Loucy (cell line): ENCODE measurements around the gene WDR33.

Source experiments
- H2AFZ ChIP-seq: fragments of 200-600 bp; sonication (generic); 2 replicates; pipeline ENCODE4 v1.6.0; 2016; ENCODE audit warnings: antibody characterized with exemption, mild to moderate bottlenecking, low read length, moderate library complexity
- H3F3A ChIP-seq: fragments of 200-600 bp; 2 replicates; pipeline ENCODE4 v1.6.0; 2016; ENCODE audit warnings: antibody characterized with exemption, low read depth, mild to moderate bottlenecking
- H3K27me3 ChIP-seq: fragments of 200-600 bp; sonication (generic); 2 replicates; pipeline ENCODE4 v1.6.1; 2014; ENCODE audit warnings: low read length, mild to moderate bottlenecking; ENCODE audit not compliant: insufficient read depth, poor library complexity, severe bottlenecking
- H3K36me3 ChIP-seq: fragments of 200-600 bp; sonication (generic); 2 replicates; pipeline ENCODE4 v1.6.1; 2016; ENCODE audit warnings: low read length; ENCODE audit not compliant: insufficient read depth
- H3K4me1 ChIP-seq: fragments of 200-600 bp; sonication (generic); 2 replicates; pipeline ENCODE4 v1.5.1; 2014; ENCODE audit warnings: low read length, mild to moderate bottlenecking; ENCODE audit not compliant: insufficient read depth, poor library complexity, severe bottlenecking
- H3K4me2 ChIP-seq: fragments of 200-600 bp; sonication (generic); 2 replicates; pipeline ENCODE4 v1.6.0; 2014; ENCODE audit warnings: antibody characterized with exemption, low read length, low read depth, mild to moderate bottlenecking; ENCODE audit not compliant: poor library complexity, severe bottlenecking
- H3K4me3 ChIP-seq: fragments of 200-600 bp; sonication (generic); 2 replicates; pipeline ENCODE4 v1.5.1; 2014; ENCODE audit warnings: low read length, mild to moderate bottlenecking, mixed read lengths; ENCODE audit not compliant: poor library complexity, severe bottlenecking
- H3K79me2 ChIP-seq: fragments of 200-600 bp; sonication (generic); 2 replicates; pipeline ENCODE4 v1.6.1; 2014; ENCODE audit warnings: low read length; ENCODE audit not compliant: insufficient read depth
- H3K9ac ChIP-seq: fragments of 200-600 bp; sonication (generic); 2 replicates; pipeline ENCODE4 v1.6.0; 2014; ENCODE audit warnings: mild to moderate bottlenecking, low read depth, low read length, moderate library complexity; ENCODE audit not compliant: poor library complexity, severe bottlenecking
- H3K9me2 ChIP-seq: fragments of 200-600 bp; sonication (generic); replicated peaks from 2 replicates; pipeline ENCODE4 v1.6.1; 2016; ENCODE audit warnings: low read depth, low read length, mixed read lengths
- H3K9me3 ChIP-seq: fragments of 200-600 bp; sonication (generic); 2 replicates; pipeline ENCODE4 v1.6.1; 2014; ENCODE audit warnings: mild to moderate bottlenecking, antibody characterized with exemption, low read length, low read depth; ENCODE audit not compliant: insufficient read depth
- H4K20me1 ChIP-seq: fragments of 200-600 bp; sonication (generic); 2 replicates; pipeline ENCODE4 v1.6.0; 2014; ENCODE audit warnings: antibody characterized with exemption, low read length, mild to moderate bottlenecking; ENCODE audit not compliant: insufficient read depth, poor library complexity, severe bottlenecking
- CTCF ChIP-seq: fragments of 200-600 bp; sonication (generic); conservative IDR thresholded peaks from 2 replicates; pipeline ENCODE4 v1.5.1; 2014; ENCODE audit warnings: mild to moderate bottlenecking, antibody characterized with exemption, low read length
- EZH2phosphoT487 ChIP-seq: fragments of 200-600 bp; IDR thresholded peaks from 2 replicates; pipeline ENCODE4 v1.6.1; 2018; ENCODE audit warnings: antibody characterized with exemption, mild to moderate bottlenecking, moderate library complexity, borderline replicate concordance

The WDR33 gene

GRCh38 chr2:127721978-127722355 is 89.0 kb downstream of the WDR33 start:
- H3K4me3 ChIP-seq, result no peak overlapping the region
- no peak overlapping the region for H2AFZ ChIP-seq
- no peaks in the 10 kb centered on the region for H3K79me2 ChIP-seq
- no peaks in the 10 kb centered on the region for H3K27me3 ChIP-seq
- H3F3A ChIP-seq, result no peaks in the 10 kb centered on the region
- TF ChIP-seq CTCF, result no peak
- TF ChIP-seq EZH2phosphoT487, result no peak
- no peaks in the 10 kb centered on the region for H3K9me3 ChIP-seq
- no peak overlapping the region for H3K4me2 ChIP-seq
- no peaks in the 10 kb centered on the region for H3K9me2 ChIP-seq
- H3K4me1 ChIP-seq, result no peaks in the 10 kb centered on the region
- H3K9ac ChIP-seq, result no peak overlapping the region
- H4K20me1 ChIP-seq, result no peaks in the 10 kb centered on the region
- H3K36me3 ChIP-seq, result peaks cover 51% of the 10 kb centered on the region; the same call in 1 of the 2 replicates

GRCh38 chr2:127721311-127721977 is 89.5 kb downstream of the WDR33 start:
- Histone ChIP-seq H3K9me3 (no peaks in the 10 kb centered on the region), H3K9ac (no peak overlapping the region), H3K4me1 (no peaks in the 10 kb centered on the region), H3K36me3 (peaks cover 48% of the 10 kb centered on the region; the same call in 1 of the 2 replicates), H3K4me3 (no peak overlapping the region), H4K20me1 (no peaks in the 10 kb centered on the region), H2AFZ (no peak overlapping the region), H3F3A (no peaks in the 10 kb centered on the region), H3K27me3 (no peaks in the 10 kb centered on the region), H3K79me2 (no peaks in the 10 kb centered on the region), H3K9me2 (no peaks in the 10 kb centered on the region), H3K4me2 (no peak overlapping the region)
- TF ChIP-seq EZH2phosphoT487 (no peak), CTCF (no peak)

- no peak overlapping the region for H3K4me2 ChIP-seq
- no peak overlapping the region for H3K4me3 ChIP-seq
- H4K20me1 ChIP-seq, result no peaks in the 10 kb centered on the region
- TF ChIP-seq CTCF (no peak), EZH2phosphoT487 (no peak)
- no peaks in the 10 kb centered on the region for H3K9me2 ChIP-seq
- no peak overlapping the region for H3K9ac ChIP-seq
- no peaks in the 10 kb centered on the region for H3K4me1 ChIP-seq
- no peaks in the 10 kb centered on the region for H3F3A ChIP-seq
- H3K27me3 ChIP-seq, result no peaks in the 10 kb centered on the region
- H3K9me3 ChIP-seq, result no peaks in the 10 kb centered on the region
- H2AFZ ChIP-seq, result no peak overlapping the region
- no peaks in the 10 kb centered on the region for H3K79me2 ChIP-seq
- peaks cover 41% of the 10 kb centered on the region; the same call in 1 of the 2 replicates for H3K36me3 ChIP-seq
Measured at GRCh38 chr2:127719301-127720218, 91.4 kb downstream of the WDR33 start.
